ENCODE results near the gene STX12.

STX12 gene

GRCh38 chr1:27804791-27805190 lies 31.8 kb downstream of the STX12 start (continued):
- TF ChIP-seq ZNF214 (tag by site-specific recombination; IDR thresholded peaks at IDR 0.05; ENCODE audit: borderline replicate concordance) (no peak), KLF1 (tag by site-specific recombination; IDR thresholded peaks at IDR 0.05) (no peak)

GRCh38 chr1:27806758-27807157 lies 33.7 kb downstream of the STX12 start:
- CTCF ChIA-PET, result no interaction called here
- POLR2A ChIA-PET, result no interaction called here

GRCh38 chr1:27807385-27807784 lies 34.4 kb downstream of the STX12 start:
- H3K4me1 ChIP-seq (ENCODE audit: control insufficient read depth, insufficient read depth, low read length), result no peaks in the 10 kb centered on the region
- H3K4me3 ChIP-seq (ENCODE audit: low read depth, low read length), result no peak overlapping the region
- ChIA-PET CTCF (no interaction called here), POLR2A (no interaction called here)
- H3K27ac ChIP-seq (ENCODE audit: extremely low read depth, low read depth, low read length), result no peak overlapping the region
- TF ChIP-seq OSR2 (tag by site-specific recombination; IDR thresholded peaks at IDR 0.05), result no peak
- TF ChIP-seq SP2 (tag by site-specific recombination; IDR thresholded peaks at IDR 0.05), result no peak
- no peak for TF ChIP-seq YY2 (tag by site-specific recombination; IDR thresholded peaks at IDR 0.05)
- TF ChIP-seq, protein P1, sequence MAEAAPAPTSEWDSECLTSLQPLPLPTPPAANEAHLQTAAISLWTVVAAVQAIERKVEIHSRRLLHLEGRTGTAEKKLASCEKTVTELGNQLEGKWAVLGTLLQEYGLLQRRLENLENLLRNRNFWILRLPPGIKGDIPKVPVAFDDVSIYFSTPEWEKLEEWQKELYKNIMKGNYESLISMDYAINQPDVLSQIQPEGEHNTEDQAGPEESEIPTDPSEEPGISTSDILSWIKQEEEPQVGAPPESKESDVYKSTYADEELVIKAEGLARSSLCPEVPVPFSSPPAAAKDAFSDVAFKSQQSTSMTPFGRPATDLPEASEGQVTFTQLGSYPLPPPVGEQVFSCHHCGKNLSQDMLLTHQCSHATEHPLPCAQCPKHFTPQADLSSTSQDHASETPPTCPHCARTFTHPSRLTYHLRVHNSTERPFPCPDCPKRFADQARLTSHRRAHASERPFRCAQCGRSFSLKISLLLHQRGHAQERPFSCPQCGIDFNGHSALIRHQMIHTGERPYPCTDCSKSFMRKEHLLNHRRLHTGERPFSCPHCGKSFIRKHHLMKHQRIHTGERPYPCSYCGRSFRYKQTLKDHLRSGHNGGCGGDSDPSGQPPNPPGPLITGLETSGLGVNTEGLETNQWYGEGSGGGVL (tag by site-specific recombination; IDR thresholded peaks at IDR 0.05), result no peak
- peaks cover 15 to 37% of the 10 kb centered on the region in 2 experiments for H3K36me3 ChIP-seq (ENCODE audit: control insufficient read depth in 2 of 2, insufficient read depth in 1 of 2, low read length in 2 of 2)
- no peaks in the 10 kb centered on the region for H3K9me3 ChIP-seq (ENCODE audit: control insufficient read depth, insufficient read depth, low read depth, low read length)

More at GRCh38 chr1:27806758-27807157, 33.7 kb downstream of the STX12 start:
- Histone ChIP-seq H3K4me1 (ENCODE audit: control insufficient read depth, insufficient read depth, low read length) (no peaks in the 10 kb centered on the region), H3K27ac (ENCODE audit: extremely low read depth, low read depth, low read length) (no peak overlapping the region), H3K4me3 (ENCODE audit: low read depth, low read length) (no peak overlapping the region), H3K36me3 (ENCODE audit: control insufficient read depth in 2 of 2, insufficient read depth in 1 of 2, low read length in 2 of 2) (peaks cover 19 to 39% of the 10 kb centered on the region in 2 experiments), H3K9me3 (ENCODE audit: control insufficient read depth, insufficient read depth, low read depth, low read length) (no peaks in the 10 kb centered on the region)
- TF ChIP-seq ZNF561 (tag by site-specific recombination; IDR thresholded peaks at IDR 0.05; ENCODE audit: borderline replicate concordance), result no peak
- TF ChIP-seq ZNF488 (tag by site-specific recombination; IDR thresholded peaks at IDR 0.05), result no peak
- TF ChIP-seq ZNF792 (tag by site-specific recombination; IDR thresholded peaks at IDR 0.05), result no peak
- no peak for TF ChIP-seq ZNF660 (tag by site-specific recombination; IDR thresholded peaks at IDR 0.05)
- TF ChIP-seq ZNF513 (tag by site-specific recombination; IDR thresholded peaks at IDR 0.05), result no peak
- no peak for TF ChIP-seq MYNN (tag by site-specific recombination; IDR thresholded peaks at IDR 0.05; ENCODE audit: borderline replicate concordance)
- no peak for TF ChIP-seq ZNF558 (tag by site-specific recombination; IDR thresholded peaks at IDR 0.05)
- no peak for TF ChIP-seq ZNF548 (tag by site-specific recombination; IDR thresholded peaks at IDR 0.05)
- no peak for TF ChIP-seq KLF1 (tag by site-specific recombination; IDR thresholded peaks at IDR 0.05)
- no peak for TF ChIP-seq ZNF112 (tag by site-specific recombination; IDR thresholded peaks at IDR 0.05)
- TF ChIP-seq, protein P2, sequence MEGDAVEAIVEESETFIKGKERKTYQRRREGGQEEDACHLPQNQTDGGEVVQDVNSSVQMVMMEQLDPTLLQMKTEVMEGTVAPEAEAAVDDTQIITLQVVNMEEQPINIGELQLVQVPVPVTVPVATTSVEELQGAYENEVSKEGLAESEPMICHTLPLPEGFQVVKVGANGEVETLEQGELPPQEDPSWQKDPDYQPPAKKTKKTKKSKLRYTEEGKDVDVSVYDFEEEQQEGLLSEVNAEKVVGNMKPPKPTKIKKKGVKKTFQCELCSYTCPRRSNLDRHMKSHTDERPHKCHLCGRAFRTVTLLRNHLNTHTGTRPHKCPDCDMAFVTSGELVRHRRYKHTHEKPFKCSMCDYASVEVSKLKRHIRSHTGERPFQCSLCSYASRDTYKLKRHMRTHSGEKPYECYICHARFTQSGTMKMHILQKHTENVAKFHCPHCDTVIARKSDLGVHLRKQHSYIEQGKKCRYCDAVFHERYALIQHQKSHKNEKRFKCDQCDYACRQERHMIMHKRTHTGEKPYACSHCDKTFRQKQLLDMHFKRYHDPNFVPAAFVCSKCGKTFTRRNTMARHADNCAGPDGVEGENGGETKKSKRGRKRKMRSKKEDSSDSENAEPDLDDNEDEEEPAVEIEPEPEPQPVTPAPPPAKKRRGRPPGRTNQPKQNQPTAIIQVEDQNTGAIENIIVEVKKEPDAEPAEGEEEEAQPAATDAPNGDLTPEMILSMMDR (tag by site-specific recombination; IDR thresholded peaks at IDR 0.05), result no peak
- no peak for TF ChIP-seq ZNF521 (tag by site-specific recombination; IDR thresholded peaks at IDR 0.05)
- TF ChIP-seq ZNF830 (tag by site-specific recombination; IDR thresholded peaks at IDR 0.05; ENCODE audit: low read depth), result no peak
- no peak for TF ChIP-seq ZNF837 (tag by site-specific recombination; IDR thresholded peaks at IDR 0.05)
- no peak for TF ChIP-seq ZNF341 (tag by site-specific recombination; IDR thresholded peaks at IDR 0.05; ENCODE audit: low read depth)
- TF ChIP-seq, protein P3, sequence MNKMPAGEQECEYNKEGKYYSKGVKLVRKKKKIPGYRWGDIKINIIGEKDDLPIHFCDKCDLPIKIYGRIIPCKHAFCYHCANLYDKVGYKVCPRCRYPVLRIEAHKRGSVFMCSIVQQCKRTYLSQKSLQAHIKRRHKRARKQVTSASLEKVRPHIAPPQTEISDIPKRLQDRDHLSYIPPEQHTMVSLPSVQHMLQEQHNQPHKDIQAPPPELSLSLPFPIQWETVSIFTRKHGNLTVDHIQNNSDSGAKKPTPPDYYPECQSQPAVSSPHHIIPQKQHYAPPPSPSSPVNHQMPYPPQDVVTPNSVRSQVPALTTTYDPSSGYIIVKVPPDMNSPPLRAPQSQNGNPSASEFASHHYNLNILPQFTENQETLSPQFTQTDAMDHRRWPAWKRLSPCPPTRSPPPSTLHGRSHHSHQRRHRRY (tag by site-specific recombination; IDR thresholded peaks at IDR 0.05), result no peak
- no peak for TF ChIP-seq ZNF133 (tag by site-specific recombination; IDR thresholded peaks at IDR 0.05)
- no peak for TF ChIP-seq ZNF654 (tag by site-specific recombination; IDR thresholded peaks at IDR 0.05; ENCODE audit: low read depth)
- TF ChIP-seq ZNF223 (tag by site-specific recombination; IDR thresholded peaks at IDR 0.05), result no peak
- no peak for TF ChIP-seq ZNF391 (tag by site-specific recombination; IDR thresholded peaks at IDR 0.05; ENCODE audit: borderline replicate concordance, low read depth)

All from HEK293 (cell line).